Heart right ventricle (tissue), 16 donors: ENCODE measurements around the gene SELENBP1. TPM values are rescaled to one million over a fixed set of nuclear protein-coding genes. Genes with fewer than 3 reads are reported as not detected.

ENCODE experiments used
- ATAC-seq, 8 donors: fragments of 200-7000 bp; cut with Tn5 transposase; one replicate each; pipeline ENCODE4 v1.9.1; 2020; ENCODE audit warnings: mild to moderate bottlenecking in 8 of 8, moderate library complexity in 8 of 8, moderate number of reproducible peaks in 1 of 8
- DNase-seq, 2 donors: peaks; one replicate each; pipeline ENCODE4 v3.0.0-alpha.2; 2020
- H3K27ac ChIP-seq, 10 donors: fragments of 200-600 bp; sonication (generic) in 2 of 10; one replicate each; pipeline versions ENCODE4 v1.5.0 to v1.8.0; 2020 to 2022; ENCODE audit warnings: mild to moderate bottlenecking in 3 of 10
- H3K27me3 ChIP-seq, 7 donors: fragments of 200-600 bp; one replicate each; pipeline ENCODE4 v1.8.0; 2021 to 2022; ENCODE audit warnings: mild to moderate bottlenecking in 2 of 7
- H3K36me3 ChIP-seq, 9 donors: fragments of 200-600 bp; sonication (generic) in 1 of 9; one replicate each; pipeline versions ENCODE4 v1.5.0 to v1.8.0; 2020 to 2022; ENCODE audit warnings: mild to moderate bottlenecking in 2 of 9
- H3K4me1 ChIP-seq, 9 donors: fragments of 200-600 bp; sonication (generic) in 1 of 9; one replicate each; pipeline versions ENCODE4 v1.5.0 to v1.8.0; 2020 to 2022; ENCODE audit warnings: mild to moderate bottlenecking in 4 of 9
- H3K4me3 ChIP-seq, 10 donors: fragments of 200-600 bp; sonication (generic) in 2 of 10; one replicate each; pipeline versions ENCODE4 v1.5.0 to v1.8.0; 2020 to 2022; ENCODE audit warnings: mild to moderate bottlenecking in 7 of 10, moderate library complexity in 2 of 10
- H3K9me3 ChIP-seq, 11 donors: fragments of 200-600 bp in 10 of 11; sonication (generic) in 2 of 11; one replicate each; pipeline versions ENCODE4 v1.5.0 to v1.8.0; 2013 to 2022; ENCODE audit warnings: mild to moderate bottlenecking in 2 of 11, control low read depth in 1 of 11, moderate library complexity in 1 of 11
- WGBS, 2 donors: extraction: QIAGEN DNeasy Blood & Tissue Kit; methylation state at CpG; one replicate each; pipeline ENCODE4 v1.1.7; 2013; ENCODE audit warnings: inconsistent platforms in 1 of 2; 5-methylcytosine and 5-hydroxymethylcytosine counted together
- intact Hi-C, 10 donors: fragments of 100-400 bp; cut with DNase I; formaldehyde crosslinking; loops; one replicate each; pipeline versions ENCODE4 v1.11.1 to v1.14.2; 2022
- polyA plus RNA-seq, 2 donors: library from polyadenylated mRNA; stranded (reverse); fragments of 200-250 nt; gene quantifications; one replicate each; pipeline ENCODE4 v1.2.3, GENCODE V29; 2013
- total RNA-seq, 10 donors: library from RNA; stranded (reverse); fragmentation: NEBNext Ultra II Directional in 3 of 10; extraction: Animal tissue kit (Norgen Biotek cat#: 25700) in 3 of 10; gene quantifications; one replicate each; pipeline versions ENCODE4 v1.2.1 to v1.2.4, GENCODE V29; 2021 to 2023
- TF ChIP-seq, protein P1 (sequence below), 9 donors: fragments of 200-600 bp; sonication (generic) in 2 of 9; IDR thresholded peaks; one replicate each; pipeline versions ENCODE4 v1.5.0 to v1.8.0; 2021 to 2022; ENCODE audit warnings: antibody characterized with exemption in 9 of 9, mild to moderate bottlenecking in 5 of 9, moderate library complexity in 1 of 9
- donor health status: Arrhythmogenic right ventricular cardiomyopathy.
- donor health status: ischemic (EF 13 %, LVEDD 7.1; RV severe dilation, severe dysfunction).
- donor health status: healthy with polysubstance abuse.
- donor health status: DM: no; HTN: yes; CAD: no.
- donor health status: DM: no; HTN: no; CAD: no.
- donor health status: ischemic (EF 25% LVEDD 6.9; RV normal size, moderate dysfunction).
- donor health status: ischemic (EF 25% LVEDD 5.7; RV mildly dilated, moderate dysfunction).
- donor health status: healthy.
- donor health status: DM: yes; HTN: yes; CAD: no.
- donor health status: Ischemic cardiomyopathy.
- donor health status: ischemic (EF 35%, LVEDD 5.7; RV mildly dilated, moderate dysfunction).
- donor health status: nonischemic (EF 11% LVEDD 7.7; RV severe dilation, severe dysfunction).
- donor health status: DM: yes; HTN: yes; CAD: no.
- donor health status: PGD.
- donor health status: ischemic (EF 29% LVEDD 5.4; RV normal size, mild dysfunction).
- donor health status: nonischemic (EF 23%, LVEDD 6.1; RV moderate dilation, normal function).

Gene SELENBP1
- total and polyA plus RNA-seq, 12 donors: 20.7 to 112 (median 56.2) TPM

DNA sequence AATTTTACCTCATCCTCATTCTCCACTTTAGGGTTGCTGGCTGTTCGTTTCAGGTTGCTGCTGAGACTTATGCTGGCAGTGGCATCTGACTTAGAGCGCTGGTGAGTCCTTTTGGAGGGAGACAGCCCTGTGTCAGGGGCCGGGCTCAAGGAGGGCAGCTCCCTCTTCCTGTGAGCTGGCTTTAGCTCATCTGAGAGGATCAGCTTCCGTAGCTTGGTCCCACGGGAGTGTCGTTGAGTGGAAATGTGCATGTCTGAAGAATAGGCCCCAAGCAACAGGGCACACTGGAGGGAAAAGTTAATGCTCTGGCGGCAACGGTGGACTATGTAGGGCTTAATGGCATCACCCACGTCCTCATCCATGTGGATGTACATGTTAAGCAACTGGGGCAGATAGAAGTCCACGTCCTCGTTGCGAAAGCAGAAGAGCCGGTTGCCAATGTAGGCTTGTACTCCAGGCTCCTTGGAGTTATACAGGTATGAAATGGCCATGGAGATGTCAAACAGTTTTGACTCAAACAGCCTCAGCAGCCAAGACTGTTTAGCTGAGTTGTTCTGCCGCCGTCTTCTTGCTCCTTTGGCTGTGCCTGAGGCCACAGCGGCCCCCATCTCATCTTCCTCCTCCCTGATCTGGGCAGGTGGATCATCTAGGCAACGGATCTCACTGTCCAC is 56.8 kb downstream of the SELENBP1 start:
- no peak overlapping the region for H3K4me3 ChIP-seq

More for the DNA sequence above, 56.8 kb downstream of the SELENBP1 start:
- no peak for ATAC-seq
- H3K27me3 ChIP-seq: no peaks in the 10 kb centered on the region
- TF ChIP-seq, protein P1, sequence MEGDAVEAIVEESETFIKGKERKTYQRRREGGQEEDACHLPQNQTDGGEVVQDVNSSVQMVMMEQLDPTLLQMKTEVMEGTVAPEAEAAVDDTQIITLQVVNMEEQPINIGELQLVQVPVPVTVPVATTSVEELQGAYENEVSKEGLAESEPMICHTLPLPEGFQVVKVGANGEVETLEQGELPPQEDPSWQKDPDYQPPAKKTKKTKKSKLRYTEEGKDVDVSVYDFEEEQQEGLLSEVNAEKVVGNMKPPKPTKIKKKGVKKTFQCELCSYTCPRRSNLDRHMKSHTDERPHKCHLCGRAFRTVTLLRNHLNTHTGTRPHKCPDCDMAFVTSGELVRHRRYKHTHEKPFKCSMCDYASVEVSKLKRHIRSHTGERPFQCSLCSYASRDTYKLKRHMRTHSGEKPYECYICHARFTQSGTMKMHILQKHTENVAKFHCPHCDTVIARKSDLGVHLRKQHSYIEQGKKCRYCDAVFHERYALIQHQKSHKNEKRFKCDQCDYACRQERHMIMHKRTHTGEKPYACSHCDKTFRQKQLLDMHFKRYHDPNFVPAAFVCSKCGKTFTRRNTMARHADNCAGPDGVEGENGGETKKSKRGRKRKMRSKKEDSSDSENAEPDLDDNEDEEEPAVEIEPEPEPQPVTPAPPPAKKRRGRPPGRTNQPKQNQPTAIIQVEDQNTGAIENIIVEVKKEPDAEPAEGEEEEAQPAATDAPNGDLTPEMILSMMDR (IDR thresholded peaks at IDR 0.05): no peak
- DNase-seq: no peak
- intact Hi-C loops: no loop called here
- H3K9me3 ChIP-seq: no peaks in the 10 kb centered on the region
- H3K4me1 ChIP-seq: peaks cover 26 to 58% (median 54%) of the 10 kb centered on the region in 9 donors
- 78 to 81% methylated on average over 17 of the region's 17 CpGs for WGBS, 2 donors
- peaks cover 0 to 99% (median 19%) of the 10 kb centered on the region in 9 donors for H3K36me3 ChIP-seq
- peak overlapping the region in 2 of 10 donors; percentile 14 to 40 for H3K27ac ChIP-seq

Other genes with a start within 250 kb of the SELENBP1 start
- gene SEMA6C, start 226.1 kb downstream of the SELENBP1 start, total RNA-seq: 10 to 100 TPM; 23.2 to 68.1 (median 54.9) TPM
- gene SEMA6C, start 226.1 kb downstream of the SELENBP1 start, polyA plus RNA-seq: 100 to 1,000 TPM in 1 of 2 donors, 10 to 100 TPM in 1; 15.7 to 141 TPM
- 1 to 10 TPM in 4 of 10 donors, under 1 TPM in 5, not detected in 1; 0.35 to 5.8 (median 0.71) TPM for gene TNFAIP8L2, start 216.1 kb downstream of the SELENBP1 start, total RNA-seq
- gene TNFAIP8L2, start 216.1 kb downstream of the SELENBP1 start, polyA plus RNA-seq: 1 to 10 TPM; 2.4 to 4.0 TPM
- 10 to 100 TPM; 11.4 to 16.5 (median 13.3) TPM for gene LYSMD1, start 206.8 kb downstream of the SELENBP1 start, total RNA-seq
- 1 to 10 TPM; 5.7 to 8.5 TPM for gene LYSMD1, start 206.8 kb downstream of the SELENBP1 start, polyA plus RNA-seq
- gene SCNM1, start 206.6 kb downstream of the SELENBP1 start, total RNA-seq: 10 to 100 TPM; 12.9 to 26.6 (median 18.3) TPM
- gene SCNM1, start 206.6 kb downstream of the SELENBP1 start, polyA plus RNA-seq: 10 to 100 TPM; 52.3 to 57.6 TPM
- gene TMOD4, start 196.7 kb downstream of the SELENBP1 start, total RNA-seq: under 1 TPM in 2 of 10 donors, not detected in 8; 0.46 to 0.74 TPM
- gene TMOD4, start 196.7 kb downstream of the SELENBP1 start, polyA plus RNA-seq: under 1 TPM; 0.06 to 0.88 TPM
- gene VPS72, start 182.5 kb downstream of the SELENBP1 start, total RNA-seq: 10 to 100 TPM; 29.6 to 47.2 (median 39.6) TPM
- 10 to 100 TPM; 24.8 to 33.4 TPM for gene VPS72, start 182.5 kb downstream of the SELENBP1 start, polyA plus RNA-seq
- gene PIP5K1A, start 174.2 kb downstream of the SELENBP1 start, total RNA-seq: 10 to 100 TPM; 32.4 to 48.0 (median 39.2) TPM
- gene PIP5K1A, start 174.2 kb downstream of the SELENBP1 start, polyA plus RNA-seq: 10 to 100 TPM; 11.5 to 32.2 TPM
- gene PSMD4, start 118.0 kb downstream of the SELENBP1 start, total RNA-seq: 100 to 1,000 TPM; 119 to 157 (median 147) TPM
- gene PSMD4, start 118.0 kb downstream of the SELENBP1 start, polyA plus RNA-seq: 100 to 1,000 TPM; 222 to 300 TPM
- gene ZNF687, start 90.4 kb downstream of the SELENBP1 start, total RNA-seq: 10 to 100 TPM; 10.4 to 15.1 (median 13.1) TPM
- 1 to 10 TPM; 5.9 to 8.0 TPM for gene ZNF687, start 90.4 kb downstream of the SELENBP1 start, polyA plus RNA-seq
- 10 to 100 TPM; 37.1 to 52.1 (median 42.5) TPM for gene PI4KB, start 45.3 kb downstream of the SELENBP1 start, total RNA-seq
- gene PI4KB, start 45.3 kb downstream of the SELENBP1 start, polyA plus RNA-seq: 10 to 100 TPM; 17.6 to 29.0 TPM
- gene RFX5, start 25.5 kb downstream of the SELENBP1 start, total RNA-seq: 10 to 100 TPM; 12.6 to 38.4 (median 24.0) TPM
- gene RFX5, start 25.5 kb downstream of the SELENBP1 start, polyA plus RNA-seq: 1 to 10 TPM; 6.5 to 8.9 TPM
- gene PSMB4, start 26.9 kb upstream of the SELENBP1 start, total RNA-seq: 100 to 1,000 TPM; 169 to 241 (median 203) TPM
- gene PSMB4, start 26.9 kb upstream of the SELENBP1 start, polyA plus RNA-seq: 100 to 1,000 TPM; 343 to 441 TPM
- gene POGZ, start 86.8 kb upstream of the SELENBP1 start, total RNA-seq: 10 to 100 TPM; 36.7 to 58.6 (median 48.9) TPM
- 10 to 100 TPM in 1 of 2 donors, 1 to 10 TPM in 1; 8.2 to 34.7 TPM for gene POGZ, start 86.8 kb upstream of the SELENBP1 start, polyA plus RNA-seq
- under 1 TPM in 7 of 10 donors, not detected in 3; 0.13 to 0.73 (median 0.28) TPM for gene CGN, start 138.7 kb upstream of the SELENBP1 start, total RNA-seq
- under 1 TPM; 0.07 to 0.15 TPM for gene CGN, start 138.7 kb upstream of the SELENBP1 start, polyA plus RNA-seq
- gene TUFT1, start 167.6 kb upstream of the SELENBP1 start, total RNA-seq: 10 to 100 TPM in 1 of 10 donors, 1 to 10 TPM in 9; 2.9 to 13.0 (median 5.5) TPM
- 1 to 10 TPM; 2.6 to 2.7 TPM for gene TUFT1, start 167.6 kb upstream of the SELENBP1 start, polyA plus RNA-seq
- 10 to 100 TPM; 26.9 to 37.8 (median 33.4) TPM for gene SNX27, start 239.3 kb upstream of the SELENBP1 start, total RNA-seq
- 1 to 10 TPM; 6.5 to 7.1 TPM for gene SNX27, start 239.3 kb upstream of the SELENBP1 start, polyA plus RNA-seq